ENCODE results near the gene TBC1D8. TPM values are rescaled to one million over a fixed set of nuclear protein-coding genes. Genes with fewer than 3 reads are reported as not detected.

TBC1D8 gene
- total RNA-seq, 1 experiment from 2014 or later: 48.1 TPM

DNA sequence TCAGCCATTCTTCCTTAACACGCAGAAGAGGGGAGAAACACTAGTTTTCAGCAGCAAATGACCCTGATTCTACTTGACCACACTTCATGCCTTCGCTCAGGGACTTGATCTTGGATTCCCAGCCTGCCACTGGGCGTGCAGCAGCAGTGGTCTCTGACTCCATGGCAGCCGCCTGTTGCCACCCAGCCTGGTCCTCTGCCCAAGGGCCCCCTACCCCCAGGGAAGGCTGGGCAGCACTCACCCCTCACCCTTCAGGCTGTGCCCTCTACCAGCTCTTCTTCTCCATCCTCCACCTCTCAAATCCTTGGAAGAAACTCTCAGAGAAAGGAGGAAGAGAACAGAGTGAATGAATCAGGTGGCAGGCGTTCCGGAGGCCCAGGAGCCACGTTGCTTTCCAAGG is 181.2 kb downstream of the TBC1D8 start:
- ChIA-PET CTCF (interaction anchor here (0.5 to 1.4 kb wide), 2 partner anchors 360 to 364 kb away, joined by 3 read pairs; no protein-coding TSS in a partner anchor), POLR2A (no interaction called here)
- peaks cover 8% of the 10 kb centered on the region for H3K36me3 Mint-ChIP-seq (ENCODE audit: insufficient read depth, unreplicated experiment)
- H3K4me1 Mint-ChIP-seq (ENCODE audit: insufficient read depth, unreplicated experiment): no peaks in the 10 kb centered on the region
- TF ChIP-seq, protein P1, sequence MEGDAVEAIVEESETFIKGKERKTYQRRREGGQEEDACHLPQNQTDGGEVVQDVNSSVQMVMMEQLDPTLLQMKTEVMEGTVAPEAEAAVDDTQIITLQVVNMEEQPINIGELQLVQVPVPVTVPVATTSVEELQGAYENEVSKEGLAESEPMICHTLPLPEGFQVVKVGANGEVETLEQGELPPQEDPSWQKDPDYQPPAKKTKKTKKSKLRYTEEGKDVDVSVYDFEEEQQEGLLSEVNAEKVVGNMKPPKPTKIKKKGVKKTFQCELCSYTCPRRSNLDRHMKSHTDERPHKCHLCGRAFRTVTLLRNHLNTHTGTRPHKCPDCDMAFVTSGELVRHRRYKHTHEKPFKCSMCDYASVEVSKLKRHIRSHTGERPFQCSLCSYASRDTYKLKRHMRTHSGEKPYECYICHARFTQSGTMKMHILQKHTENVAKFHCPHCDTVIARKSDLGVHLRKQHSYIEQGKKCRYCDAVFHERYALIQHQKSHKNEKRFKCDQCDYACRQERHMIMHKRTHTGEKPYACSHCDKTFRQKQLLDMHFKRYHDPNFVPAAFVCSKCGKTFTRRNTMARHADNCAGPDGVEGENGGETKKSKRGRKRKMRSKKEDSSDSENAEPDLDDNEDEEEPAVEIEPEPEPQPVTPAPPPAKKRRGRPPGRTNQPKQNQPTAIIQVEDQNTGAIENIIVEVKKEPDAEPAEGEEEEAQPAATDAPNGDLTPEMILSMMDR (IDR thresholded peaks at IDR 0.05; ENCODE audit: unreplicated experiment): no peak
- no peak overlapping the region for H3K4me3 Mint-ChIP-seq (ENCODE audit: unreplicated experiment)
- no peak overlapping the region for H3K27ac Mint-ChIP-seq (ENCODE audit: low read depth, unreplicated experiment)
- intact Hi-C loops (cut with micrococcal nuclease): no loop called here
- H3K27me3 Mint-ChIP-seq (ENCODE audit: insufficient read depth, unreplicated experiment): no peaks in the 10 kb centered on the region
- BruUV-seq (replicated peaks): no TSS peak
- DNase-seq (ENCODE audit: unreplicated experiment): no peak
- no peaks in the 10 kb centered on the region for H3K9me3 Mint-ChIP-seq (ENCODE audit: unreplicated experiment)

DNA sequence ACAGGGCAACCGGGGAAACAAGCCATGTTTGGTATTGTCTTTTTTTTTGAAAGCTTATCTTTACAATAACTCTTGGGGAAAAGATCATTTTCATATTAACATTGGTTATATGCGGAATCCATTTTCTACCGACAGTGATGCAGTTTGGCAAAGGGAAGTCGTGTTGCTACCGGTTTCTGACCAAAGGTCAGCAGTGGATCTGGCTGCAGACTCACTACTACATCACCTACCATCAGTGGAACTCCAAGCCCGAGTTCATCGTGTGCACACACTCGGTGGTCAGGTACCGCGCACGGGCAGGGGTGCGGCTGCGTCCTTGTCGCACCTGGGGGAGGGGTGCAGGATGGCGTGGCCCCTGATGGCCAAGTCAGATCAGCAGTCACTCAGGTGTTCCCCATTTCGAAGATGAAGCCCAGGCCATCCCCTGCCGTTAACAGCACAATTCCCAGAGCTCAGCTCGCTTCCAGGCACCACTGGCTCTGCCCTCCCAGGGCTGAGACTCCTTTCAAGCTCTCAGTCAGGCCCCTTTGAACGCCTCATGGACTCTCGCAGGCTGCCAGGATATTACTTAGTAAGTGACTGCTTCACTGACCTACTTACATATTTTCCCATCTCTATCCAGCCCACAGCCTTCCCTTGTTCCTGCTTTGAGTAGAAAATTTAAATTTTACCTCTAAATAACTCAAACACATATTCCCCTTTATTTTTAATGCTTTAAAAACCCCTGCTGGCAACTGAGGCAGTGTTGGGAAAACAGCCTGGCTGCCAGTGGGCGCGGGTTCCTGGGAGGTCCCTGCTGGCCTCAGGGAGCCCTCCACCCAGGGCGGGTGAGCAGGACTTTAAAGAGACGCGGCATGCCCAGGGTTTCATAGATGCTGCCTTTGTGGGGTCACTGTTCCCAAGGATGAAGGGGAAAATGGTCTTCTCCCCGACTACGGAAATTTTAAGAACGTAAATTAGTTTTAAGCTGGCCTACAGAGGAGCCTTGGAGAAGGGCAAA is 182.7 kb downstream of the TBC1D8 start:
- TF ChIP-seq, protein P1 (IDR thresholded peaks at IDR 0.05; ENCODE audit: unreplicated experiment): no peak
- Mint-ChIP-seq H3K4me1 (ENCODE audit: insufficient read depth, unreplicated experiment) (no peaks in the 10 kb centered on the region), H3K27ac (ENCODE audit: low read depth, unreplicated experiment) (no peak overlapping the region), H3K4me3 (ENCODE audit: unreplicated experiment) (no peak overlapping the region), H3K27me3 (ENCODE audit: insufficient read depth, unreplicated experiment) (no peaks in the 10 kb centered on the region), H3K36me3 (ENCODE audit: insufficient read depth, unreplicated experiment) (peaks cover 8% of the 10 kb centered on the region), H3K9me3 (ENCODE audit: unreplicated experiment) (no peaks in the 10 kb centered on the region)
- intact Hi-C loops (cut with micrococcal nuclease): no loop called here
- DNase-seq (ENCODE audit: unreplicated experiment): no peak
- CTCF ChIA-PET: interaction anchor here (0.6 to 1.5 kb wide), 6 partner anchors 9 to 358 kb away, joined by 3 to 7 read pairs (median 4); no protein-coding TSS in a partner anchor
- no TSS peak for BruUV-seq (replicated peaks)
- POLR2A ChIA-PET: interaction anchor here (0.6 kb wide), 1 partner anchor 1223 kb away, joined by 3 read pairs; no protein-coding TSS in a partner anchor

DNA sequence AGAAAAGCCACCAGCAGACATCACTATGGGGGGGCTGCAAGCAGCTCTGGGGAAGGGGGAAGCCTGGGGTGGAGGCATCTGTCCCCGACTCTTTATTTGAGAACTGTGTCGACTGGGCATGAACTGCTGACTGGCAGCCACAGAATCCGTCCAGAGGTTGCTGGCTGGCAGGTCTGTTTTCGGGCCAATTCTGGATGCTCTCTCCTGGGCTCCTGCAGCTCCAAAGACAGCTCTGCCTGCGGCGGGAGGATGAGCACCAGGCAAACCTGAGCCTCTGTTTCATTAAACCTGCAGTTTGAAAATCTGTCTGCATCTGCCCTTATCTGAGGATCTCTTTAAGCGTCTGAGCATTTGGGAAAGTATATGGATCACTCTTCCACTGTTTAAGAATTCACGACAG is 183.5 kb downstream of the TBC1D8 start:
- intact Hi-C loops (cut with micrococcal nuclease): no loop called here
- Mint-ChIP-seq H3K36me3 (ENCODE audit: insufficient read depth, unreplicated experiment) (peaks cover 8% of the 10 kb centered on the region), H3K4me3 (ENCODE audit: unreplicated experiment) (no peak overlapping the region), H3K27ac (ENCODE audit: low read depth, unreplicated experiment) (no peak overlapping the region), H3K4me1 (ENCODE audit: insufficient read depth, unreplicated experiment) (no peaks in the 10 kb centered on the region), H3K9me3 (ENCODE audit: unreplicated experiment) (no peaks in the 10 kb centered on the region), H3K27me3 (ENCODE audit: insufficient read depth, unreplicated experiment) (no peaks in the 10 kb centered on the region)
- CTCF ChIA-PET: interaction anchor here (0.6 to 1.5 kb wide), 5 partner anchors 8 to 1264 kb away, joined by 3 to 7 read pairs (median 3); no protein-coding TSS in a partner anchor
- BruUV-seq (replicated peaks): no TSS peak
- TF ChIP-seq, protein P1 (IDR thresholded peaks at IDR 0.05; ENCODE audit: unreplicated experiment): no peak
- no peak for DNase-seq (ENCODE audit: unreplicated experiment)
- POLR2A ChIA-PET: interaction anchor here (0.6 kb wide), 1 partner anchor 1224 kb away, joined by 3 read pairs; no protein-coding TSS in a partner anchor

DNA sequence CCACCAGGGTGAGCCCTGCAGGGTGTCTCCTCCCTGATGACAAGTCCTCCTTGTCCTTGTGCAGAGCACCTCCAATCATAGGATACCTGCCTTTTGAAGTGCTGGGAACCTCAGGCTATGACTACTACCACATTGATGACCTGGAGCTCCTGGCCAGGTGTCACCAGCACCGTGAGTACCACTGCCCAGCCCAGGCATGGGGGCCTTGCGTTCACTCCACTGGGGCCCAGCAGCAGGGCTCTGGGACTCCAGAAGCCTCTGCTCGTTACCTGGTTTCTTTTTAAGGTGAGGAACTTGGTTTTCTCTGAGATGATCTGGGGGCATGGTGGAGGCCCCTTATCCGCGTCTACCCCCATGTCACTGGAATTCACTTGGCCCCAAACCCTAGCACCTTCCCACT is 185.6 kb downstream of the TBC1D8 start:
- BruUV-seq (replicated peaks): no TSS peak
- Mint-ChIP-seq H3K27me3 (ENCODE audit: insufficient read depth, unreplicated experiment) (no peaks in the 10 kb centered on the region), H3K4me3 (ENCODE audit: unreplicated experiment) (no peak overlapping the region), H3K4me1 (ENCODE audit: insufficient read depth, unreplicated experiment) (no peaks in the 10 kb centered on the region), H3K27ac (ENCODE audit: low read depth, unreplicated experiment) (no peak overlapping the region), H3K36me3 (ENCODE audit: insufficient read depth, unreplicated experiment) (peaks cover 8% of the 10 kb centered on the region), H3K9me3 (ENCODE audit: unreplicated experiment) (no peaks in the 10 kb centered on the region)
- no peak for DNase-seq (ENCODE audit: unreplicated experiment)
- intact Hi-C loops (cut with micrococcal nuclease): no loop called here
- ChIA-PET CTCF (interaction anchor here (1.0 to 1.3 kb wide), 2 partner anchors 19 to 355 kb away, joined by 4 to 5 read pairs; no protein-coding TSS in a partner anchor), POLR2A (no interaction called here)
- TF ChIP-seq, protein P1 (IDR thresholded peaks at IDR 0.05; ENCODE audit: unreplicated experiment): no peak
